Naive thymus-derived CD8-positive, alpha-beta T cell (primary cell): ENCODE results near the gene RAPGEF1. TPM values are rescaled to one million over a fixed set of nuclear protein-coding genes. Genes with fewer than 3 reads are reported as not detected.
A peak's percentile ranks its signal among the peaks of the same experiment; 100 is the strongest.

Experiments
- ATAC-seq, 2 donors: fragments of 150-1000 bp; cut with Tn5 transposase in 1 of 2; sonication (Bioruptor Pico), chemical (Tn5 transposase) in 1 of 2; 1 replicate in 1 of 2; 2 replicates in 1 of 2; pipeline ENCODE4 v1.10.0; 2021; ENCODE audit warnings: mild to moderate bottlenecking in 2 of 2, moderate library complexity in 2 of 2
- POLR2A ChIA-PET: fragments of 350-600 bp; sonication (Branson Sonifier 250); formaldehyde crosslinking; loops from one replicate; lab custom pipeline; 2021; ENCODE audit warnings: antibody characterized with exemption; lab: Charles Lee
- DNase-seq, 10 donors: peaks; one replicate each; pipeline versions ENCODE4 v3.0.0 to v3.0.0-alpha.2; 2020 to 2022
- H3K27ac Mint-ChIP-seq, 10 donors: one replicate each; pipeline ENCODE4 v1.8.0; 2020 to 2022; ENCODE audit warnings: mild to moderate bottlenecking in 10 of 10, mixed read lengths in 10 of 10, moderate library complexity in 4 of 10, inconsistent platforms in 1 of 10
- H3K27me3 Mint-ChIP-seq, 5 donors: one replicate each; pipeline ENCODE4 v1.8.0; 2021 to 2022; ENCODE audit warnings: mixed read lengths in 5 of 5
- H3K36me3 Mint-ChIP-seq, 3 donors: one replicate each; pipeline ENCODE4 v1.8.0; 2020 to 2022; ENCODE audit warnings: mixed read lengths in 3 of 3, mild to moderate bottlenecking in 2 of 3, inconsistent platforms in 1 of 3
- H3K4me1 Mint-ChIP-seq, 4 donors: one replicate each; pipeline ENCODE4 v1.8.0; 2021 to 2022; ENCODE audit warnings: mixed read lengths in 4 of 4
- H3K4me3 Mint-ChIP-seq, 10 donors: one replicate each; pipeline ENCODE4 v1.8.0; 2020 to 2022; ENCODE audit warnings: mild to moderate bottlenecking in 10 of 10, mixed read lengths in 10 of 10, moderate library complexity in 6 of 10, inconsistent platforms in 1 of 10
- H3K9me3 Mint-ChIP-seq, 9 donors: one replicate each; pipeline ENCODE4 v1.8.0; 2020 to 2022; ENCODE audit warnings: mixed read lengths in 9 of 9, mild to moderate bottlenecking in 3 of 9, inconsistent platforms in 1 of 9, moderate library complexity in 1 of 9
- polyA plus RNA-seq, 3 donors: library from polyadenylated mRNA; unstranded; fragments of 300-500 nt; fragmentation: Illumina TruSeq; gene quantifications; one replicate each; pipeline ENCODE4 v1.2.3, GENCODE V29; 2021
- total RNA-seq, 8 experiments: library from RNA in 2 of 8; stranded (reverse) in 2 of 8; gene quantifications; one replicate each; pipeline ENCODE4 v1.2.3 and lab custom pipeline; 2021 to 2026

RAPGEF1 gene
- total and polyA plus RNA-seq, 5 experiments from 2014 or later, result 1.6 to 94.7 (median 9.0) TPM

DNA sequence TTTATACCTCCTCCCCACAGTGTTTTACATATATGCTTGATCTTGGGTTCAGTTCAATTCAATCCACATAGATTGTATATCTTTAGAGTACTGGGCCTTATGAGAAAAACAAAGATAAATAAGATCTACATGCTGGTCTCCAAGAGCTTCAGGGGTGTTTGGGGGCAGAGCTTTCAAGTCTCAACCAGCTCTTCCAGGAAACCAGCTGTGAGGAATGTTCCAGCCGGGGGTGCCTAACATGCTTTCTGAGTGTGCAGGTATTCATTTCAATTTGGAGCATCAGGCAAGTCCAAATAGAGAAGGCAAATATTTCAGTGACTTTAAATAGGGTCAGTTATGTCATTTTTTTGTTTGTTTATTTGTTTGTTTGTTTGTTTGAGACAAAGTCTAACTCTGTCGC is 5.7 kb upstream of the RAPGEF1 start:
- Mint-ChIP-seq H3K4me1 (peaks cover 21 to 37% (median 27%) of the 10 kb centered on the region in 4 donors), H3K9me3 (no peaks in the 10 kb centered on the region), H3K27ac (peak overlapping the region in 6 of 10 donors; percentile 60 to 99 (median 84)), H3K27me3 (no peaks in the 10 kb centered on the region), H3K4me3 (no peak overlapping the region), H3K36me3 (no peaks in the 10 kb centered on the region)
- POLR2A ChIA-PET, result interaction anchor here (0.5 to 3.6 kb wide), 7 partner anchors 13 to 508 kb away, joined by 3 to 21 read pairs (median 4); no protein-coding TSS in a partner anchor
- ATAC-seq, result no peak
- DNase-seq, result no peak

DNA sequence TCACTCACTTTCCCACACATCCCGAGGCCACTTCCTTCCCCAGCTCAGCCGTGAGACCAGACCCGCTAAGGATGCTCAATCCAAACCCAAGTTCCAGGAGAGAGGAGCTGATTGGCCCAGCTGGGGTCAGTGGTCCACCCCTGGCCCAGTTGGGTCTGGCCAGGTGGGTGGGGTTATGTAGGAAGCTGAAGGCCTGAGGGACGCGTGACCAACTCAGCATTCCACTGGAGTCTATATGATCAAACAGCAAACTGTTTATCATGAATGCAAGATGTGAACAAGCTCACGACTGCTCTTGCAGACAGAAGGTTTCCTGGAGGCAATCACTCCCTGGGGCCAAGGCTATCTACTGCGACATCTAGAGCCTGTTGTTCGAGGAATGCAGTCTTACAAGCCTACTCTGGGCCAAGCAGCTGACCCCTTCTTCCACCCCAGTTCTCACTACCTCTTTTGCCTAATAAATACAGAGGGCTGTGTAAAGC is 4.9 kb upstream of the RAPGEF1 start:
- peak overlapping the region; percentile 82 to 99 (median 92) for H3K27ac Mint-ChIP-seq
- peaks cover 21 to 41% (median 29%) of the 10 kb centered on the region in 4 donors for H3K4me1 Mint-ChIP-seq
- no peaks in the 10 kb centered on the region for H3K9me3 Mint-ChIP-seq
- POLR2A ChIA-PET, result interaction anchor here (0.5 to 3.6 kb wide), 14 partner anchors 9 to 349 kb away, joined by 3 to 21 read pairs (median 4); no protein-coding TSS in a partner anchor
- no peaks in the 10 kb centered on the region for H3K36me3 Mint-ChIP-seq
- H3K4me3 Mint-ChIP-seq, result peak overlapping the region in 8 of 10 donors; percentile 55 to 80 (median 76)
- ATAC-seq (no peak), DNase-seq (no peak)
- H3K27me3 Mint-ChIP-seq, result no peaks in the 10 kb centered on the region

DNA sequence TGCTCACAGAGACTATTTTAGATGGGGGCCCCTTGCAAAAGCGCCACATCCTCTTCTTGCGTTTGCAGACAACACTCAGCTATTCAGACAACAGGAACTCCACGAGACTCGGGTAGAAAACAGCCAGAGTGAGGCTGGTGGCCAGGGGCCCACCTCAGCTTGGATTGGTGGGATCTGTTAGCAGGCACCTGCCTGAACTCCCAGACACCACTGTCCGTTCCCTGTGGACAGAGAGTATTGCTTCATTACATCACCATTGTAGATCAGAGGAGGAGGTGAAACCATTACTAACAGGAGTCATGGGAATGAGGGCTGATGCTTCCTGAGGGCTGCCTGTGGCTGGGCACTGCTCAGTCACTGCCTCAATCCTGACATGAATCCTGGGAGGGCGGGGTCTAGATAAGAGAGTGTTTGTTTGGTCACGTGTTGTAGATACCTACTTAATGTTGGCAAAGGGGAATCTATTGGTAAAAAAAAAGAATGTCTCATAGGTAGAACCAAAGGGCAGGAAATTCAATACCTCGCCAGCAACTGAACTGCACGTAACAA is 4.4 kb upstream of the RAPGEF1 start:
- no peaks in the 10 kb centered on the region for H3K9me3 Mint-ChIP-seq
- peak in 4 of 10 donors; percentile 29 to 55 (median 38) for DNase-seq
- peak overlapping the region; percentile 26 to 80 (median 74) for H3K4me3 Mint-ChIP-seq
- H3K27ac Mint-ChIP-seq, result peak overlapping the region; percentile 82 to 99 (median 92)
- no peaks in the 10 kb centered on the region for H3K36me3 Mint-ChIP-seq
- peaks cover 21 to 41% (median 30%) of the 10 kb centered on the region in 4 donors for H3K4me1 Mint-ChIP-seq
- H3K27me3 Mint-ChIP-seq, result no peaks in the 10 kb centered on the region
- ATAC-seq, result peak; percentile 34 to 54
- POLR2A ChIA-PET, result interaction anchor here (0.5 to 3.6 kb wide), 13 partner anchors 8 to 348 kb away, joined by 3 to 21 read pairs (median 4); no protein-coding TSS in a partner anchor

DNA sequence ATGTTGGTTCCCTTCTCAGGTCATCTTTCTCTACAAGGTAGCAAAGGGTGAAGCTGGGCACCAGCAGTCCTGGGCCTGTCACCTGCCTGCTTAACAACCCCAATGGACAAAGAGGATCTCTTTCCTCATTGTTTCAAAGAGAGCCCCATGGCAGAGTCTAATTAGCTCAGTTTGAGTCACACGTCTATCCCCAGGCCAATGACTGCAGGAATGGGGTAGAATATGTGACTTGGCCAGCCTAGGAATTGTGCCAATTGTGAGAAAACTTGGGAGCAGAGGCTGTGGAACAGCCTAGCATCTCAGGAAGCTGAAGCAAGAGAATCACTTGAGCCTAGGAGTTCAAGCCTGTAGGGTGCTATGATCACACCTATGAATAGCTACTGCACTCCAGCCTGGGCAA is 3.6 kb upstream of the RAPGEF1 start:
- POLR2A ChIA-PET, result interaction anchor here (0.9 to 3.6 kb wide), 10 partner anchors 7 to 393 kb away, joined by 3 to 21 read pairs (median 6); no protein-coding TSS in a partner anchor
- Mint-ChIP-seq H3K4me3 (peak overlapping the region in 8 of 10 donors; percentile 6 to 80 (median 74)), H3K9me3 (no peaks in the 10 kb centered on the region), H3K4me1 (peaks cover 28 to 48% (median 37%) of the 10 kb centered on the region in 4 donors), H3K36me3 (no peaks in the 10 kb centered on the region), H3K27ac (peak overlapping the region; percentile 82 to 99 (median 92)), H3K27me3 (no peaks in the 10 kb centered on the region)
- ATAC-seq (no peak), DNase-seq (no peak)

DNA sequence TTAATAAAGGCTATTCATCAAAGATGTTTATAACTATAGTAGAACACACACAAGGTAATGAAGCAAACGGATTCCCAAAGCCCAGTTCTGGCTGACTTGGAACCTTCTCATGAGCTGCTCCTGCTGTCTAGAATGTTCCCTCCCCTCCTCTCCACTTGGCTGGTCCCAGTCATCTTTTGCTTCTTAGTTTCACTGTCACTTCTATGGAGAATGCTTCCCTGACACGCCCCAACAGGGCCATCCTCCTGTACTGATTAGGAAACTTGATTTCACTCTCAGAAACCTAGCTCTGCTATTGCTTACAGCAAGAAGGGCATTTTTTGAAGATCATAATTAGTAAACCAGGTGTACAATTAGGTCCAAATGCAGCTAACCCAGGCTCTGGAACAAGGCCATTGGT is 3.2 kb upstream of the RAPGEF1 start:
- H3K36me3 Mint-ChIP-seq, result no peaks in the 10 kb centered on the region
- no peaks in the 10 kb centered on the region for H3K9me3 Mint-ChIP-seq
- H3K27me3 Mint-ChIP-seq, result no peaks in the 10 kb centered on the region
- DNase-seq (no peak), ATAC-seq (no peak)
- peak overlapping the region in 5 of 10 donors; percentile 2 to 50 (median 25) for H3K4me3 Mint-ChIP-seq
- peak overlapping the region in 8 of 10 donors; percentile 21 to 99 (median 92) for H3K27ac Mint-ChIP-seq
- H3K4me1 Mint-ChIP-seq, result peaks cover 28 to 52% (median 41%) of the 10 kb centered on the region in 4 donors
- POLR2A ChIA-PET, result interaction anchor here (0.9 to 3.6 kb wide), 9 partner anchors 9 to 393 kb away, joined by 3 to 21 read pairs (median 6); no protein-coding TSS in a partner anchor

DNA sequence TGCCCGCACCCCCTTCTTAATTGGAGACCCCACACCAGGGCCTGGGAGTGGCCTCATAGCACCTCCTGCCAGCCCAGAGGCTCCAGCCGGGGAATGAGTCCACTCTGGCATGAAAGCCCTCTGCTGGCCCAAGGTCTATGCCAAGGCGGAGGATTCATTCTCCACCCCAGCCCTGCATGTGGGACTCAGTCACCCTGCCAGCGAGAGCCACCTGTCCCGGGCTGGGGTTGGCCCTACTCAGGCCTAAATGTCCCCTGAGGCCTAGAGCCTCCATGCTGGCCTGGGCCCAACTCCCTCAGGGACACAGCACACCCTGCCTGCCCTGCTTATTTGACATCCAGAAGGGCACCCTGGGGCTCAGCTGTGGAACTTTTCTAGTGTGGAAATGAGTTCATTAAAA is 1.0 kb upstream of the RAPGEF1 start:
- no peaks in the 10 kb centered on the region for H3K36me3 Mint-ChIP-seq

DNA sequence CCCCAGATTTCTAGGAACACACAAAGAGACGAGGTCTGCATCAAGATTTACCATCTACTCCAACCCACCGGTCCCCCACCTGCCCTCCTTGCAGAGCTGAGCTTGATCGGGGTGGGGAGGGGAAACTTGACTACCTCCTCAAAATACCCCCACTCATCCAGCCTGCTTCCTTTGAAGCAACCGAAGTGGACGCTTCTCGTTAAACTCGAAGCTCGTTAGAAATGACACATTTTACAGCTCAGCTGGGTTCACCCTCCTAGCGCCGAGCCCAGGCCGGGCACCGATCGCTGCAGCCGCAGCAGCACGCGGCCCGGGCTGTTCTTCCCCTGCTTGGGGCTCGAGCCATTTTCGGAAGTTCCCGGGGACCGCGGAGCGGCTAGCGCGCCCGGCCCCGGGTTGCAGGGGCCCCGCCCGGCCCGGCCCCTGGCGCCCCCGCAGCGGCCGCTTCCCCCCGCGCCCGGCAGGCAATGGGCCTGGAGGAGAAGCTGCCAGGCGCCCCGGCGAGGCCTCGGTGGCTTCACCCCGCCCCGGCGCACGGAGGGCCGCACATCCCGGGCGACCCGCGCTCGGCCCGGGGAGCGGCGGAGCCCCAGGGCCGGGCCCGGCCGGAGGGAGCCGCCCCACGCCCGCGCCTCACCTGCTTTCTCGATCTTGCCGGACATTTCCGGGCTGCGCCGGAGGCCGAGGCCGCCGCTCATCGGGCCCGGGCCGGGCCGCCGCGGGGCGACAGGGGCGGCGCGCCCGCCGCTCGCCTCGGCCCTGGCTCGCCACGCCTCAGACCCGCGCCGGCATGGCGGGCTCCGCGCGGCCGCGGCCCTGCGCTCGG is 530 bp downstream of the RAPGEF1 start:
- Mint-ChIP-seq H3K36me3 (peaks cover 0 to 5% (median 0%) of the 10 kb centered on the region in 3 donors), H3K27me3 (no peaks in the 10 kb centered on the region), H3K4me1 (peaks cover 46 to 65% (median 61%) of the 10 kb centered on the region in 4 donors), H3K9me3 (no peaks in the 10 kb centered on the region), H3K4me3 (peak overlapping the region; percentile 84 to 96 (median 90)), H3K27ac (peak overlapping the region; percentile 81 to 94 (median 90))
- ATAC-seq (peak; percentile 39 to 44), DNase-seq (peak in 7 of 10 donors; percentile 35 to 49 (median 40))
- POLR2A ChIA-PET, result interaction anchor here (0.6 to 2.9 kb wide), 8 partner anchors 10 to 614 kb away, joined by 3 to 28 read pairs (median 4); partner anchors contain the start of gene NUP214

More for the DNA sequence above, 1.0 kb upstream of the RAPGEF1 start:
- Mint-ChIP-seq H3K4me1 (peaks cover 43 to 63% (median 56%) of the 10 kb centered on the region in 4 donors), H3K27ac (peak overlapping the region in 5 of 10 donors; percentile 33 to 99 (median 74)), H3K4me3 (peak overlapping the region in 9 of 10 donors; percentile 19 to 86 (median 69)), H3K27me3 (no peaks in the 10 kb centered on the region), H3K9me3 (no peaks in the 10 kb centered on the region)
- ATAC-seq, result no peak
- DNase-seq, result no peak
- POLR2A ChIA-PET, result interaction anchor here (0.7 to 2.9 kb wide), 4 partner anchors 12 to 162 kb away, joined by 4 to 28 read pairs (median 4); no protein-coding TSS in a partner anchor

DNA sequence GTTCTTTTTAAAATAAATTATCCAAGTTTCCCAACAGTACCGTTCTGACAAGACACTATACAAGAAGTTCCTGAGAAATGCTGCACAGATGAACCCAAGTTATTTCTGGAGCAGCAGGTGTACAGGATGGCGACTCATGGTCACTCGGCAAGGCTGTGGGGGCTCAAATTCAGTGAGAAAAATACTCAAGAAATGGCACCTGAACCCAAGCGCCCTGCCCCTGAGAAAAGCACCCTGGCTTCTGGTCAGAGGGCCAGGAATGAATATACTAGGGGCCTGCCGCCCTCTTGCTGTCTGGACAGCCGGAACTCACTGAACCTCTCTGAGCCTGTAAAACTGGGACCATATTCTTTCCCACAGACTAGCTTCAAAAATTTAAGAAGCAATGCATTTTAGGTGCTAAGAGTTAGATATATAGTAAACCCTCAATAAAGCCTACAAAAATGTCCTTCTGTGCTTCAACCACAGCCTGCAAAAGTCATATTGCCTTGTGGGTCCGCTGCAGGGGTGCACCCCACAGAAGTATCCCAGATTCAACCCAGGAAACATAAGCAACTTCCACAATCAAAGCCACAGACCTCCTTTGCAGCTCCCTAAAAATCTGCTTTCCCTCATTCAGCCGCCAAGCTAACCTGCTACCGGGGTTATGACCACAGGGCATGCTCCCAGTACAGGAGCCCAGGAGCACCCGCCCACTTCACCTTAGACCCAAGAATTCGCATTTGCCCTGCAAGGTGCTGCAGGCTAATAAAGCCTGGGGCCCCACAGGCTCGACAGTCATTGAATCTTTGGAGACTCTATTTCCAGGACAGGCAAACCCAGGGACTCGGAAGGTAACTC is 1.4 kb downstream of the RAPGEF1 start:
- H3K36me3 Mint-ChIP-seq, result peaks cover 0 to 6% (median 0%) of the 10 kb centered on the region in 3 donors
- POLR2A ChIA-PET, result interaction anchor here (0.6 to 2.9 kb wide), 6 partner anchors 9 to 613 kb away, joined by 3 to 28 read pairs (median 5); partner anchors contain the start of gene NUP214
- no peaks in the 10 kb centered on the region for H3K27me3 Mint-ChIP-seq
- ATAC-seq (no peak), DNase-seq (no peak)
- peaks cover 46 to 65% (median 61%) of the 10 kb centered on the region in 4 donors for H3K4me1 Mint-ChIP-seq
- H3K9me3 Mint-ChIP-seq, result no peaks in the 10 kb centered on the region
- peak overlapping the region; percentile 84 to 96 (median 90) for H3K4me3 Mint-ChIP-seq
- peak overlapping the region; percentile 81 to 94 (median 90) for H3K27ac Mint-ChIP-seq

DNA sequence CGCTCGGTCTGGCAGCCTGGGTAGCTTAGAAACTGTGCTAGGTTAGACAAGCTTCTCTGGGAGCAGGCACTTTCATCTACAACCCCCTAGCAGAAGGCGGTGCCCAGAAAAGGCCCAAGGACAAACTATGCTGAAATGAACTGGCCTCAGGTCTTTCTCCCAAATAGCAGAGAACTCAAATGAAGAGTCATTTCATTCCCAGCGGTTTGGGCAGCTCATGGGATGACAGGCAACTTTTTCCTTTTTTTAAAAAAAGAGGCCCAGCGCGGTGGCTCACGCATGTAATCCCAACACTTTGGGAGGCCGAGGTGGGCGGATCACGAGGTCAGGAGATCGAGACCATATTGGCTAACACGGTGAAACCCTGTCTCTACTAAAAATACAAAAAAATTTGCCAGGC is 2.5 kb downstream of the RAPGEF1 start:
- no peaks in the 10 kb centered on the region for H3K9me3 Mint-ChIP-seq
- DNase-seq (no peak), ATAC-seq (no peak)
- POLR2A ChIA-PET, result interaction anchor here (0.7 kb wide), 1 partner anchor 230 kb away, joined by 4 read pairs; no protein-coding TSS in a partner anchor
- peak overlapping the region; percentile 12 to 73 (median 56) for H3K4me3 Mint-ChIP-seq
- peak overlapping the region; percentile 32 to 95 (median 83) for H3K27ac Mint-ChIP-seq
- peaks cover 46 to 68% (median 64%) of the 10 kb centered on the region in 4 donors for H3K4me1 Mint-ChIP-seq
- H3K36me3 Mint-ChIP-seq, result peaks cover 0 to 6% (median 0%) of the 10 kb centered on the region in 3 donors
- no peaks in the 10 kb centered on the region for H3K27me3 Mint-ChIP-seq

DNA sequence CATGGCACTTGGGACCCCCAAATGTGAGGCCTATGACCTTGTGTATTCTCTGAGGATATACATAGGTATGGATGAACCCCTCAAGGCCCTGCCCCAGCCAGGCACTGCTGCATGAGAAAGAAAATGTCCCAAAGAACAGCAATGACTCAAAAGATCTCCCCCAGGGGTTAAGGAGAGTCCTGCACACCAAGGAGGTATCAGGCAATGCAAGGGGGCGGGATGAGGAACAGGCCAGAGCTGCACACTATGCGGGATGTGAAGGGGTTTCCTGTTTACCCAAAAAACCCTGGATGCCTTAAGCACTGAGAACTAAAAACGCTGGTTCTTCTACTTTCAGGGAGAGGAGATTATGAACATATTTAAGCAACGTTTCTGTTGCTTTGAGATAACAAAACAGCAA is 3.4 kb downstream of the RAPGEF1 start:
- Mint-ChIP-seq H3K27me3 (no peaks in the 10 kb centered on the region), H3K27ac (peak overlapping the region; percentile 72 to 95 (median 88)), H3K4me1 (peaks cover 51 to 78% (median 74%) of the 10 kb centered on the region in 4 donors), H3K4me3 (peak overlapping the region in 9 of 10 donors; percentile 30 to 77 (median 67)), H3K9me3 (no peaks in the 10 kb centered on the region), H3K36me3 (peaks cover 0 to 6% (median 0%) of the 10 kb centered on the region in 3 donors)
- DNase-seq, result no peak
- POLR2A ChIA-PET, result interaction anchor here (0.8 kb wide), 1 partner anchor 8 kb away, joined by 3 read pairs; no protein-coding TSS in a partner anchor
- no peak for ATAC-seq
